ENCODE results near the gene KDM6B.

Gene KDM6B

DNA sequence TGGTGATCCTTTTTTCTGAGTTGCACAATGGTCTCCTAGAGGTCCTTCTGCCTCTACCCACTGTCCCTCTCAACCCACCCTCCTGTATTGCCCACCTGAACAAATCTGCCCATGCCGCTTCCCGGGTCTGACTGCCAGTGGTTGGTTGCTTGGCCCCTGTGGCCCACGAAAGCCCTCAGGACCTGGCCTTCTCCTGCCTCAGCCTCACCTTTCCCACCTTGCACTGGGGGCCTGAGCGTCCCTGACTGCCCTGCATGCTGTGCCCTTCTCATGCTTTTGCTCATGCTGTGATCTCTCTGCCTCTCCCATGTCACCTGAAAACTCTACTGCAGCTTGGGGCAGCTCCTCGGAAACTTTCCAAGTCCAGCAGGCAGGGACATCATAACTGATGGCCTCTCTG, 13.8 kb upstream of the KDM6B start:
- no peak for DNase-seq (ENCODE audit: low read depth in 2 of 2)

DNA sequence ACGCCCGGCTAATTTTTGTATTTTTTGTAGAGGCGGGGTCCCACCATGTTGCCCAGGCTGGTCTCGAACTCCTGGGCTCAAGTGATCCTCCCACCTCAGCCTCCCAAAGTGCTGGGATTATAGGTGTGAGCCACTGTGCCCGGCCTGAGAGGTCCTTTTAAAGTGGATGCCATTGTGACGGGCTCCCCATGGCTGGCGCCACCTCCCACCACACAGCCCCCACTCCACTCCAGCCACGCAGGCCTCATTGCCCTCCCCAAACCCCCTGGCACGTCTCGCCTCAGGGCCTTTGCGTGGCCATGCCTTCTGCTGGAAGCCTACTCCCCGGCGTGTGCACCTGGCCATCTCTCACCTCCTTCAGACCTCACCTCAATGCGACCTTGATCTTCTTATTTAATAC, 11.9 kb upstream of the KDM6B start:
- DNase-seq (ENCODE audit: low read depth in 2 of 2): no peak

DNA sequence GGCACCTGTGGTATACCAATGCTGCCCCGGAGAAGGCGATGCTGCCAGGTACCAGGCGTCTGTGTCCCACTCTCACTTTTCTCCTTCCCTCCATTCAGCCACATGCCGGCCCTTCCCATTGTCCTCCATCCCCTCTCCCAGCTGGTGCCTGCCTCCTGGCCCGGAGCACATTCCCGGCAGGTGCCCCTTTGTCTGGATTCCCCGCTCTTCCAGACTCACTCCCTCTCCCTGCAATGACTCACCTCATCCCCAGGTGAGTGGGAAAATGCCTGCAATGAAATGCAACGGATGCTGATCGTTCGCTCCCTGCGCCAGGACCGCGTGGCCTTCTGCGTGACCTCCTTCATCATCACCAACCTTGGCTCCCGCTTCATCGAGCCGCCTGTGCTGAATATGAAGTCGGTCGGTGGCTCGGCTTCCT, 10.4 kb upstream of the KDM6B start:
- DNase-seq (ENCODE audit: low read depth in 2 of 2): no peak

DNA sequence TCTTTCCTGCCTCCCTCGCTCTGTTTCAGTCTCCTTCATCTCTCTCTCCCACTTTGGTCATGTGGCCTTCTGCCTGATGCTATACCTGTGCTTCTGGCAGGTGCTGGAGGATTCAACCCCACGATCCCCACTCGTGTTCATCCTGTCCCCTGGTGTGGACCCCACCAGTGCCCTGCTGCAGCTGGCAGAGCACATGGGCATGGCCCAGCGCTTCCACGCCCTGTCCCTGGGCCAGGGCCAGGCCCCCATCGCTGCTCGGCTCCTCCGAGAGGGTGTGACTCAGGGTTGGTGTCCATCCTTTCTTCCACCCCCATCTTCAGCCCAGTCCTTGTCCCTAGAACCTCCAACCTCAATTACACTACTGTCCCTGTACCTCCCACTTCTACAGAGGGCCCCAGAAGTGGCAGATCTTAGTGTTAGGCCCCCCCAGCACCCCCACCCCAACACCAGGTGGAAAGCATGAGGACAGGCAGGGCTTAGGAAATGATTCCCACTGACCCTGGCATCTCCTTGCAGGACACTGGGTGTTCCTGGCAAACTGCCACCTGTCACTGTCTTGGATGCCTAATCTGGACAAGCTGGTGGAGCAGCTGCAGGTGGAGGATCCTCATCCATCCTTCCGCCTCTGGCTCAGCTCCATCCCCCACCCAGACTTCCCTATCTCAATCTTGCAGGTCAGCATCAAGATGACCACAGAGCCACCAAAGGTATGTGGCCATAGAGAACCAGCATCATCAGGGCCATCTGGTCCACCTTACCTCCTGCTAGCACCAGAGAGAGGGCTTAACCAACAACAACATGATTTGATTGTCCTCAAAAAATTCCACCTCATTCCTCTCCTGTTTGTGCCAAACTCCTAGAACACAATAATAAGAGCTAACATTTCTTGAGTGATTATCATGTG, 9.7 kb upstream of the KDM6B start:
- DNase-seq (ENCODE audit: low read depth in 2 of 2): no peak

DNA sequence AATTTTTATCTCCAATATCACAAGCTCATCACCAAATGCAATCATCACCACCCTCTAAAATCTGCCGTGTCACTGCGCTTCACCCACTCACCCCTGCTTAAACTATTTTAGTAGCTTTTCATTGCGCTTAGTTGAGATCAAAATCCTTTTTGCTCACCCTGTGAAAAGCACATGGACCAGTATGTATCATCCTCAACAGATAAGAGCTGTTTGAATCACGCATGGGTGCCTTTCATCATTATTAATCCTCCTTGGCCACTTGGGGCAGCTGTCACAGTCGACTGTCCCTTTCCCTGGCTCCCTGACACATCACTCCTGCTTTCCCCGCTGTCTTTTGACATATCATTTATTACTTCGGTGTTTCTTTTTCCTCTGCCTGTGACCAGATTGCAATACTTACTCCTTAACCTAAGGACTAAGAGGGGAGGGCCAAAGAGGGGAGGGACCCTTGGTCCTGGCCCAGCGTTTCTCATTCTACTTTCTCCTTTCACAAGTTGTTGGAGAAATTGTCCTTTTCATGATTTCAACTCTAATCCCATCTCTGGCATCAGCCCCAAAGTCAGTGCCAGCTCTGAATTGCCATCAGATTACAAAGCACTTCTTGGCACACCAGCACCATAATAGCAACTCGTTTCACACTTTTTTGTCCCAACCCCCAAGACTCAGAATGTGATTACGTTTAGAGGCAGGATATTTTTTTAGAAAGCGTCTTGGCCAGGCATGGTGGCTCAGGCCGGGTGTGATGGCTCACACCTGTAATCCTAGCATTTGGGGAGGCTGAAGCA, 8.6 kb upstream of the KDM6B start:
- DNase-seq (ENCODE audit: low read depth in 2 of 2): no peak

DNA sequence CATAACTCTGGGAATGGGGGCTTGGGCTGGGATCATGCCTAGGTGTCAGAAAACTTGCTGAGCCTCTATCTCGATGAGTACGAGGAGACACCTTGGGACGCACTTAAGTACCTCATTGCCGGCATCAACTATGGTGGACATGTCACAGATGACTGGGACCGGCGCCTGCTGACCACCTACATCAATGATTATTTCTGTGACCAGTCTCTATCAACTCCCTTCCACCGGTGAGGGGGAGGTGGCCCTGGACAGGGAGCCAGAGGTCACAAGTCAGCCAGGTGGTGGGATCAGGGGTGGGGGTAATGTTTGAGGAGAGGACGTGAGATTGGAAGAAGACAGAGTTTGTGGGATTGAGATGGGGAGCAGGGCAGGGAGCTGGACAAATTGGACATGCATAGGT, 3.4 kb upstream of the KDM6B start:
- no peak for DNase-seq (ENCODE audit: low read depth in 2 of 2)

DNA sequence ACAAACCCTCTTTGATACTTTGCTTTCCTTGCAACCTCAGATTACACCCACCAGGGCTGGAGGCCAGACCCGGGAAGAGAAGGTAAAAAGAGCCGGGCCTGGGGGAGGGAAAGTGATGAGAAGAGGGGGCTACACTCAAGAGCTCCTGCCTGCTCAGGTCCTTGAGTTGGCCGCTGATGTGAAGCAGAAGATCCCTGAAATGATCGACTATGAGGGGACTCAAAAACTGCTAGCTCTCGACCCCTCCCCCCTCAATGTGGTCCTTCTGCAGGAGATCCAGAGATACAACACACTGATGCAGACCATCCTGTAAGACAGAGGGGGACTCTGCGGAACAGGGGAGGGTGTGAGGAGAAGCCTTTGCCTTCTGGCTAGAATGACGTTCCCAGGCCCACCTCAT, 2.8 kb upstream of the KDM6B start:
- DNase-seq (ENCODE audit: low read depth in 2 of 2): no peak

DNA sequence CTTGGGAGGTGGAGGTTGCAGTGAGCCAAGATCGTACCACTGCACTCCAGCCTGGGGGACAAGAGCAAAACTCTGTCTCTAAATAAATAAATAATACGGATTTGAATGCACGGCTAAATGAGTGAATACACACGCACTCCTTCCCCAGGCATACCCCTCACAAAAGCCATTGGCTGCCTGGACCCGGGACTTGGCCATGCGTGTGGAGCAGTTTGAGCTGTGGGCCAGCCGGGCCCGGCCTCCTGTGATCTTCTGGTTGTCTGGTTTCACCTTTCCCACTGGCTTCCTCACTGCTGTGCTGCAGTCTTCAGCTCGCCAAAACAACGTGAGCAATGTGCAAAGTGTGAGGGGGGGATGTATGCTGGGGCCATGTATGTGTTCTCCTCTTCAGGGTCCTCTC, 1.6 kb upstream of the KDM6B start:
- no peak for DNase-seq (ENCODE audit: low read depth in 2 of 2)

DNA sequence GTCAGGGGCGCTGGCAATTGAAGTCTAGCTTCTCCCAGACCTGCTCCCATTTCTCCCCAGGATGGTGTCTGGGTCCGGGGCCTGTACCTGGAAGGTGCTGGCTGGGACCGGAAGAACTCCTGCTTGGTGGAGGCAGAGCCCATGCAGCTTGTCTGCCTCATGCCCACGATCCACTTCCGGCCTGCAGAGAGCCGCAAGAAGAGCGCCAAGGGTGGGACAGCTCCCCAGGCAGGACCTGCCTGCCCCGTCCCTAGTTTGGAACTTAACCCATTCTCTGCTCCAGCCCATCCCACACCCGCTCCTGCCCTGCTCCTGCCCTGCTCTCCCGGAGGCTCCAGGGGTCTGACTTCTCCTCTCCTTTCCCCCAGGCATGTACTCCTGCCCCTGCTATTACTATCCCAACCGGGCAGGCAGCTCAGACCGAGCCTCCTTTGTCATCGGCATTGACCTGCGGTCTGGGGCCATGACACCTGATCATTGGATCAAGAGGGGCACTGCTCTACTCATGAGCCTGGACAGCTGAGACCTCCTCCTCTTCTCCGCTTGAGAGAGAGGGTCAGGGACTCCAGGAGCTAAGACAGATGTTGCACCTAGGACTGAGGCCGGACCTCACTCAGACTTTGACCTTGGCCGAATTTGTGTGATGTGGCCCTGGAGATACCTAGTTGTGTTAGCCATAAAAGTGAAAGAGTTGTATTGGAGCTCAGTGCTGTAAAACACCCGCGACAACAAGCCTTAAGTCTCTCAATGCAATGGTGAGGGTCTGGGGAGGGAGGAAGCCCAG, 814 bp upstream of the KDM6B start:
- DNase-seq (ENCODE audit: low read depth in 2 of 2): no peak

DNA sequence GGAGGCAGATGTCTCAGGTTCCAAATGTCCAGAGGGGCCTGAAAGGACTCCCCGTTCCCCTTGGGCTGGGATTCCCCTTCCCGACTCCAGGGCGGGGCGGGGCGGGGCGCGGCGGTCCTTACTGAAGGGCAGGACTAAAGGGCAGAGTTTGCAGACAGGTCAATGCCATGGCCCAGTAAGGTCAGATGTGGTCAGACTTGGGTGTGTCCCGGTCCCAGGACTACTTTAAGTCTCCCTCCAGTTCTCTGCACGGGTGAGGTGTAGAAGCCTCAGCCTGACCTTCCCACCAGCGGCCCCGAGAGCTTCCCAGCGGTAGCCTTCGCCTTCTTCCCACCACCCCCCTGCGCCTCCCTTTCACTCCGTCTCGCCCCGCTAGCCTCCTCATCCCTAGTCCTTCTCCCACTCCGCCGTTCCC, 532 bp downstream of the KDM6B start:
- DNase-seq (ENCODE audit: low read depth in 2 of 2): no peak

DNA sequence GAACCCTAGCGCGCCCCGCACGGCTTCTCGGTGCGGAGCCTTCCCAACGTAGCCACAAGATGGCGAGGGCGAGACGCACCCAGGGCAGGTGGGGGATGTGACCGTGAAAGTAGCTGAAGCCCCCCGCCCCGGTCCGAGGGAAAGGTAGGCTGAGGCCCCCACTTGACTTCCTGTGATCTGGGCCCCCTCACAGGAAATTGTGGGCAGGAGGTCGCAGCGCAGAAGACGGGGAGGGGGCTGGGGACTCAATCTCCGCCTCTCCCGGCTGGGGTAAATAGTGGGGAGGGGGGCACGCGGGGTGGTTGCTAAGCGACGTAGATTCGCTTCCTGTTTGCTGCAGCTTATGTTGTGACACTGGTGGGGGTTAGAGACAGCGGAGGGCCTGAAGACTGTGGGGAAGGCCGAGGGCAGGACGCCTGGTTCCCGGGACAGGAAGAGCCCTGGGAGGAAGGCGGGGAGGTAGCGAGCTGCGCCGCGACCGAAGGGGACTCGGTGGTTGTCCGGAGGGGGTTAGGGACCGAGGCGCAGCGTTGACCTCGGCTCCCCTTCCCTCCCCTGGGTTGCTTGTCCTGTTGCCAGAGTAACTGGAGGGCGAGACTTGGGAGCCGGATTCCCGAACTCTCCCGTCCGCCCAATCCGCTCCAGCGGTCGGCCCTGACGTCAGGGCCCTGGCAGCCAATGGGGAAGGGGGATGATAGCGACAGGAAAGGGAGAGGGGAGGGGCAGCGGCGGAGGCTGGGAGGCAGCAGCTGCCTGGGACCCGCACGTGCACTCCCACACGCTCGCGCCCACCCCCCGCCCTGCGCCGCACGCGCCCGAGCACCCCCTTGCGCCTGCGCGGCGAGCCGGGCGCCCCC, 1.2 kb downstream of the KDM6B start:
- DNase-seq (ENCODE audit: low read depth in 2 of 2): peak; percentile 68 to 75

DNA sequence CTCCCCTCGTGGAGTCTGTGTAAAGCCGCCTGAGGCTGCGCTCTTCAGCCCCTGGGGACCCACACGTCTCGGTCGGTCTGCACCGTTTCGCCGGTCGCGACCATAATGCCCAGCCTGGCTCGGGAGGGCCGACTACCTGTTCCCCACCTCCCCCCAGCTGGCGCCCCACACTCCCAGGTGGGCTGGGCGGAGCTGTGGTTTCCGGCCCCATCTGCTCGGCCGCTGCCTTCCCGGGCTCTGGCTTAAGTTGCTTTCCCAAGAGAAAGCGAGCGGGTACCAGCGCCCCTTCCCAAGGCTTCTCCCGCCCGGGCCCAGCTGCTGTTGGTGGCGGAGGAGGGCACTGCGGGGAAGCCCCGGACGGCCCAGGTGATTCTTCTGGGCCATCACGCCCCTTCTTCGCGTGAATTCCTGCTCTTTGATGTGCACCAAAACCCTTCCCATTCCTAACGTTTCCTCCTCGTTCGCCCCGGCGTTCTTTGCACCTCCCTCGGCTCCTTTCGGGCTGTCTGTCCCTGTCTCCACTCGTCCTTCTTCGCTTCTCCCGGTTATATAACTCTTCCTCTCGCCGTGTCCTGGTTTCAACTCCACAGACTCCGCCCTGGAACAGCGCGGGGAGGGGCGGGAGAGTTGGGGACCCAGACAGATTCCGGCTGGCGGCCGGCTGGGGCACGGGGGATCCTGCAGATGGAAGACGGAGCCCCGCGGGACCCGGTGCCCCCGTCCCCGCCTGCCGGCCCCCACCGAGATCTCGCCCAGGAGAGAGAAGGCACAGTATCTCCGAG, 2.0 kb downstream of the KDM6B start:
- no peak for DNase-seq (ENCODE audit: low read depth in 2 of 2)

DNA sequence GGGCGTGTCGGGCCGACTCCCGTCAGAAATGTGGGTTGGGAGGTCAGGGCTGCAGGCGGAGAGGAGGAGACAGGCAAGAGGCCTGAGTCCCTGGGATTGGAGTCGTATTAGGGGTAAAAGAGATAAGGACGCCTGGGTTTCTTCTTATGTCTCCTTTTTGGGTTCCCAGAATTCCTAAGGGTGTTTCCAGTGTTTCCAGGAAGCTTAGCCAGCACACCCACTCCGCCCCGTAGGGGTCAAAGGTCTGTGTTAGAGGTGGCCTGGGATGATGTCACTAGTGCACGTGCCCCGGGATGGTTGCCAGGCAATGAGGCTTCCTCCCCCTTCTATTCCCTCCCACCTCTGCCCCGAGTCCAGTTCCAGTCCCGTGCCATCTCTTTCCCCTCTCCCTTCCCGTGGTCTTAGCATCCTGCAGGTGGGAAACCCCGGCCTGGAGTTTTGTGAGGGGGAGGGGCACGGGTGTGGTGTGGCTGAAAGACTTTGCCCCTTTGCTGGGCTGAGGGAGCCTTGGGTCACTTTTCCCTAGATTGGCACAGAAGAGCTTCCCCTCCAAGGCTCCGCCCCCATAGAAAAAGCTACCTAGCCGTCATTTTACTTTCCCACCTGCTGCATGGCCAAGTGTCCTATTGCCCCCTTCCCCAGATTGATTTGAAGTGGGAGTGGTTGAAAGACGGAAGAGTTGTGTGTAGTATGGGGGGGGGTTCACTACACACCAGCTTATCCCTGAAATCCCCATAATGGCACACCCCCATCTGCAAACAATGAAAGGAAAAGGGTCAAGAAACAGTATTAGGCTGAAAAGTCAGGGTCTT, 2.8 kb downstream of the KDM6B start:
- DNase-seq (ENCODE audit: low read depth in 2 of 2): no peak

DNA sequence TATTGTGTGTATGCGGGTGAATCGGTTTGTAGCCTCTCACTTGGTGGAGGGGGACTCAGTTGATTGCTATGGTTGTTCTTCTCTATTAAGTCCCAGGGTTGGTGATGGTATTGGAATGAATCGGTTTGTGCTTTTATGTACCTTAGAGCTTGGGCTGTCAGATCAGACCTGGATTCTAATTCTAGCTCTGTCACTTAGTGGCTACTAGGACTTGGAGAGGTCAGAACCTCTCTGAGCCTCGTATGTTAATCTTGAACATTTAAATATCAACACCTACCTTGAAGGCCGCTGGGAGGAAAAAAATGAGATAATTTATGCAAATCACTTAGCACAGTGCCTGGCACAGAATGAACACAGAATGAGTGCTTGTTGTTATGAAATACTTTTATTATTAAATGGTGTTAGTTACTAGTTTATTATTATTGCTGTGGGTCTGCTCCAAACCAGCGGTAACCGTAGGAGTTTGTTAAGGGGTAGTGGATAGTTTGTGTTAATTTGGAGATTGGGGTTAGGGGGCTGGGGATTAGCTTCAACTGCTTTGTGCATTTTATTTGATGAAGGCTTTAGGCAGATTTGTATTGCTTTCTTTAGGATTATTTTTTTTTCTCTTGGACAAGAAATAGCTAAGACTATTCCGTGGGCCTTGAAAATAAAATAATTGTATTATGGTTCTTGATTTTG, 3.5 kb downstream of the KDM6B start:
- no peak for DNase-seq (ENCODE audit: low read depth in 2 of 2)

DNA sequence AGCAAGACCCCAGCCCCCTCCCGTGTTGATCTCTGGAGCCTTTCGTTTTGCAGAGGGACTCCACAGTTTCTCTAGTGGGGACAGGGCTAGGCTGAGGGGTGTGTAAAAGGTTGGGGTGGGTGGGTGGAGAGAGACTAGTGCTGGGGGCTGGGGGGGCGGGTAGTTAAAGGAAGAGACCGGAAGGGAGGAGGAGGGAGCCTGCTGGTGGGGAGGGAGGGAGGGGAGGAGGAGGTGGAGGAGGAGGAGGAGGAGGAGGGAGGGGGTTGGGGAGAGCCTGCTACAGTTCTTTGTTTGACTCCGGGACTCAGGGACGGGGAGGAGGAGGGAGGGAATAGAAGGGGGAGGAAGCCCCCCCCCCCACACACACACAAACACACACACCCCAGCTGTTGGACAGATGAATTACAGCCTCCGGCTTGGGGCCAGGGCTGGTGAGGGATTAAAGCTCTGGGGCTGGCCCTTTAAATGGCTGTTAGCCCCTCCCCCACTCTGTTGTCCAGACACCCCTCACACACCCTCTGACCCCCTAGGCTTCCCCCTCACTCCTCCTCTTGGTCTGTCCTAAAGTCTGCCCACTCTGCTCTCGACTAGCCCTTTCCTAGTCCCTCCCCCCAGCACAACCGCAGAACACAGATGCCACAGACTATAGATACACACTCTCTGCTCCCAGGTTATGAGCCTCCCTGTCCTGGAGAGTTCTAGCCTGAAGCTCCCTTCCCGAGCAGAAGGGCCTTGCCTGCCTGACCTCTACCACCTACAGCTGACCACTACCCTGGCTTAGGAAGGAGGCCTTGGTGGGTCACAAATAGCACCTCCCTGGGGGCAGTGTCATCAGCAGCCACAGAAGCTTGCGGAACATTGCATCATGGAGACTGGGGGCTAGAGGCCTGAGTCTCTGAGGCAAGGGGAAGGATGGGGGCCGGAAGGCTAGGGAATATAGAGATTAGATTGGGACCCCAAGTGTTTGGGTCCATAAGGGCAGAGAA, 4.4 kb downstream of the KDM6B start:
- DNase-seq (ENCODE audit: low read depth in 2 of 2): no peak

DNA sequence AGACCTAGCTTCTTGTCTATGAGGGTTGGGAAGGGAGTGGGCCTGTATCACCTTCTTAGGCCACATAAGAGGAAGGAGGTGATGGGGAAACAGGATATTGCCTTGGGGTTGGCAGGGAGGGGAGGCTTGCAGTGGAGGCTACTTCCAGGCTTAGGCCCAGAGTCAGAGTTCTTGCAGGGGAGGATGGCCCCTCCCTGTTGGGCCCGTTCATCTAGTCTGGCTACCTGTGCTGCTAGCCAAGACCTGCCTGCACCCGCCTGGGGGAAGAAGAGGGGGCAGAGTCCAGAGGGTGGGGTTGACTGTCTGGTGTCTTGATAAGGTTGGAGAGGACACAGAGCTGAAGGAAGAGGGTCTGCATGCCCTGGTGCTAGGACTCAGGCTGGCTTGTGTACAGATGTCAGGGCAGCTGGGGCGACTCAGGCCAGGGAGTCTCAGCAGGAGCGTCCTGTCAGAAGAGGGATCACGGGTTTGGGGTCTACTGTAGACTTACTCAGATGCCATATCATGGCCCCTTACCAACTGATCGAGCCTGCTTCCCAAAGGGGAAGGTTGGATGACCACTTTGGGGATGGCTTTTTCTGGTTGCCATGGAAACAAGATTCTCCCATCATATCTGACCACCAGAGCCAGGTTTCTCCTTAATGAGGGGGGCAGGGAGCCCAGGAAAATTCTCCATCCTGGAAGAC, 5.3 kb downstream of the KDM6B start:
- DNase-seq (ENCODE audit: low read depth in 2 of 2): no peak

DNA sequence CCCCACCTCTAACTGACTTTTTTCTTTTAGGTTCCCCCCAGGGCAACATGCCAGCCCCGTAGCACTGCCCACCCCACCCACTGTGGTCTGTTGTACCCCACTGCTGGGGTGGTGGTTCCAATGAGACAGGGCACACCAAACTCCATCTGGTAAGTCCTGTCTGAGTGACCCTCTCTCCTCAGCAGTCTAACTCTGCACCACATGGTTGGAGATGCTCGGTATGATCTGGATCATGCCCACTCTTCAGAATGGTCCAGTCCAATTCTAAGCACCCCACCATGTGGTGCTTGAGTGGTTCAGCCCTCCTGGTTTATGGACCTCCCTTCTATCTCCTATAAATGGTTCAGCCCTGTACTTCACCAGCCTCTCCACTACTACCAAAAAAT, 5.9 kb downstream of the KDM6B start:
- DNase-seq (ENCODE audit: low read depth in 2 of 2): no peak

All from stimulated activated CD8-positive, alpha-beta memory T cell treated with anti-CD3 and anti-CD28 coated beads, Interleukin-2, amount 100 ng/mL, for 1 hour (primary cell).